HL-60 (cell line): ENCODE results near the gene AQP12B.

ENCODE experiments used
- DNase-seq, 2 experiments: peaks; one replicate each; pipeline ENCODE4 v3.0.0-alpha.2; 2010 to 2020; ENCODE audit warnings: low read depth in 1 of 2, low spot score in 1 of 2
- H3K27ac ChIP-seq: fragments of 250-450 bp; sonication (Bioruptor Pico); replicated peaks from 2 replicates; pipeline ENCODE4 v1.5.1; 2020; ENCODE audit warnings: mild to moderate bottlenecking, moderate library complexity
- H3K27me3 ChIP-seq: fragments of 250-450 bp; sonication (Bioruptor Pico); 2 replicates; pipeline ENCODE4 v1.5.1; 2021; ENCODE audit warnings: mild to moderate bottlenecking, moderate library complexity; ENCODE audit not compliant: insufficient read depth, poor library complexity, severe bottlenecking
- H3K4me3 ChIP-seq: replicated peaks from 2 replicates; pipeline ENCODE4 v1.5.1; 2011; ENCODE audit warnings: mild to moderate bottlenecking, control low read depth, low read length; ENCODE audit not compliant: insufficient read depth
- CTCF ChIP-seq: IDR thresholded peaks from one replicate; pipeline ENCODE4 v1.5.1; 2011; ENCODE audit warnings: low read length, control low read depth, inconsistent platforms; ENCODE audit not compliant: insufficient read depth
- GABPA ChIP-seq: IDR thresholded peaks from 2 replicates; pipeline ENCODE4 v1.6.1; 2012; ENCODE audit warnings: low read depth
- POLR2AphosphoS5 ChIP-seq: IDR thresholded peaks from 2 replicates; pipeline ENCODE4 v1.6.1; 2012; ENCODE audit warnings: low read depth
- REST ChIP-seq: IDR thresholded peaks from 2 replicates; pipeline ENCODE4 v1.6.1; 2012; ENCODE audit warnings: low read depth; ENCODE audit not compliant: insufficient replicate concordance
- SPI1 ChIP-seq: IDR thresholded peaks from 2 replicates; pipeline ENCODE4 v1.6.1; 2012; ENCODE audit warnings: low read depth, mild to moderate bottlenecking, borderline replicate concordance

The AQP12B gene

GRCh38 chr2:240655931-240656886, 26.5 kb downstream of the AQP12B start:
- DNase-seq, result peak in 1 of 2 experiments; percentile 13
- H3K27me3 ChIP-seq, result peaks cover 13% of the 10 kb centered on the region
- no peak for TF ChIP-seq REST
- no peak overlapping the region for H3K27ac ChIP-seq
- no peak overlapping the region for H3K4me3 ChIP-seq

- peaks cover 5% of the 10 kb centered on the region for H3K27me3 ChIP-seq
- no peak for TF ChIP-seq CTCF
- TF ChIP-seq REST, result no peak
- TF ChIP-seq SPI1, result no peak
- TF ChIP-seq GABPA, result no peak
- no peak for TF ChIP-seq POLR2AphosphoS5
- no peak overlapping the region for H3K27ac ChIP-seq
- no peak overlapping the region for H3K4me3 ChIP-seq
- no peak for DNase-seq
Measured at GRCh38 chr2:240651185-240651584, 31.5 kb downstream of the AQP12B start.

DNA sequence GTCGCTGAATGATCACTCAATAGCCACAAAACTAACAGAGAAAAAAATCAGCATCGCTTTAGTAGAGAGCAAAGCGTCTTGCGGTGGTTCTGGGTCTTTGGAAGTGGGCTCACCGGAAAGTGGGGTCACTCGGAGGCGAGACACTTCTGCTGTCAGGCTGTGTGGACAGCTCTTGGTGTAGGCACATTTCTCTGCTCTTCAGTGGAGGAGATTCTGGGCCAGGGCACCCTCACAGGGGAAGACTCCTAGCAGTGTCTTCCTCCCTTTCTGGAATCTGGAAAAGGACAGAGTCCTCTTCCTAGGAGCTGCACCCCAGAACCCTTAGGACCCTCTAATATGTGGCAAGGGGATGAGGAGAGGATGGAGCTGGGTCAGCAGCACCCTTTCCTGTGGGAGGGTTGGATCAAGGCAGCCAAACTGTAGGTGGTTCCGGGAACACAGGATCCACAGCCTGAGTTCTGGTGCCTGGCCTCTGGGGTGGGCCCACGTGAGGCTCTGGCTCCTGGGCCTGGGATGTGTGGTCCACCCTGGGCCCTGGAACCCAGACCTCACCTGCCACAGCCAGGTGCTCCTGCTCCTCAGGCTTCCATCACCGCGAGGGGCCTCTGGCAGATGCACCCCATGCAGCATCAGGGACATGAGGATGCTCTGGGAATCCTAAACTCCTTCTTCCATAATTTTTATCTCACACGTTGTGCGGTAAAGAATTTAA, 32.3 kb downstream of the AQP12B start:
- Histone ChIP-seq H3K27ac (no peak overlapping the region), H3K27me3 (peaks cover 4% of the 10 kb centered on the region), H3K4me3 (no peak overlapping the region)
- no peak for DNase-seq
- TF ChIP-seq POLR2AphosphoS5 (no peak), SPI1 (no peak), CTCF (no peak), REST (no peak), GABPA (no peak)
